NCI-H1694 treated with DMSO at 0.1 percent for 48 hours (cell line): ENCODE data around the gene FUCA2.

ENCODE experiments used
- DNase-seq: peaks from one replicate; lab custom pipeline; 2025; lab: John Stamatoyannopoulos, UW

Gene FUCA2

GRCh38 chr6:143510991-143511891 lies at the start of gene FUCA2:
TSS of gene FUCA2 (minus strand) at chr6:143511720. CDS start at chr6:143511634, 86 bp downstream.
- no peak for DNase-seq

- no peak for DNase-seq
These were observed 49.7 kb upstream of the FUCA2 start for GRCh38 chr6:143561105-143561704.

GRCh38 chr6:143559051-143559660 lies 47.6 kb upstream of the FUCA2 start:
- no peak for DNase-seq

- no peak for DNase-seq
These were observed 45.0 kb upstream of the FUCA2 start for GRCh38 chr6:143556529-143556928.

GRCh38 chr6:143555582-143555981 lies 44.1 kb upstream of the FUCA2 start:
- DNase-seq, result no peak

GRCh38 chr6:143555071-143555492 lies 43.6 kb upstream of the FUCA2 start:
- DNase-seq, result no peak

- DNase-seq, result no peak
These were observed 41.8 kb upstream of the FUCA2 start for GRCh38 chr6:143553337-143553736.

GRCh38 chr6:143549949-143550268 lies 38.4 kb upstream of the FUCA2 start:
- no peak for DNase-seq

GRCh38 chr6:143549221-143549948 lies 37.9 kb upstream of the FUCA2 start:
- DNase-seq, result no peak

GRCh38 chr6:143546599-143546998 lies 35.1 kb upstream of the FUCA2 start:
- no peak for DNase-seq

- no peak for DNase-seq
These were observed 34.5 kb upstream of the FUCA2 start for GRCh38 chr6:143545976-143546547.

- DNase-seq, result no peak
These were observed 33.6 kb upstream of the FUCA2 start for GRCh38 chr6:143545165-143545564.

- no peak for DNase-seq
These were observed 32.6 kb upstream of the FUCA2 start for GRCh38 chr6:143544011-143544696.

- no peak for DNase-seq
These were observed 31.9 kb upstream of the FUCA2 start for GRCh38 chr6:143543435-143543834.

- DNase-seq, result no peak
These were observed 31.4 kb upstream of the FUCA2 start for GRCh38 chr6:143542888-143543287.

- DNase-seq, result no peak
These were observed 28.7 kb upstream of the FUCA2 start for GRCh38 chr6:143540192-143540591.

- DNase-seq, result no peak
These were observed 28.2 kb upstream of the FUCA2 start for GRCh38 chr6:143539734-143540133.

GRCh38 chr6:143539106-143539505 lies 27.6 kb upstream of the FUCA2 start:
- no peak for DNase-seq

- DNase-seq, result no peak
These were observed 26.9 kb upstream of the FUCA2 start for GRCh38 chr6:143538374-143538773.

GRCh38 chr6:143536866-143537691 lies 25.6 kb upstream of the FUCA2 start:
- no peak for DNase-seq

GRCh38 chr6:143536461-143536865 lies 24.9 kb upstream of the FUCA2 start:
- DNase-seq, result no peak
